ENCODE results near the gene LRRC25. TPM values are rescaled to one million over a fixed set of nuclear protein-coding genes. Genes with fewer than 3 reads are reported as not detected.

Gene LRRC25
- total RNA-seq, 1 experiment from 2014 or later: not detected

DNA sequence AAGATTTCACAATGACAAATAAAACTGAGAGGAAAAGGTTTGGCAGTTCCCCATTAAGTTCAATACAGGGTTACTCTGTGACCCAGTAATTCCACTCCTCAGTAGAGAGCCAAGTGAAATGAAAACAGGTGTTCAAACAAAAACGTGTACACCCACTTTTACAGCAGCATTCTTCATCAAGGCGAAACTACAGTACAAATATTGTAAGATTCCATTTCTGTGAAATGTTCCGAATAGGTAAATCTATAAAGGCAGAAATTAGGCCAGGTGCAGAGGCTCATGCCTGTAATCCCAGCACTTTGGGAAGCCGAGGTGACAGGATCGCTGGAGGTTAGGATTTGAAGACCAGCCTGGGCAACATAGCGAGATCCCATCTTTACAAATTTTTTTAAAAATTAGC lies 20.4 kb downstream of the LRRC25 start:
- Histone ChIP-seq H3K36me3 (ENCODE audit: low read depth, low read length) (no peaks in the 10 kb centered on the region), H3K9ac (ENCODE audit: low read length) (no peak overlapping the region), H2AFZ (ENCODE audit: low read length) (no peak overlapping the region), H3K4me3 (ENCODE audit: low read length) (no peak overlapping the region), H3K9me3 (ENCODE audit: low read length) (no peaks in the 10 kb centered on the region), H3K4me1 (ENCODE audit: insufficient read depth, low read length) (peaks cover 52% of the 10 kb centered on the region), H3F3A (ENCODE audit: low read length, unreplicated experiment) (no peaks in the 10 kb centered on the region), H3K9me2 (replicated peaks; ENCODE audit: low read length) (no peaks in the 10 kb centered on the region), H4K20me1 (ENCODE audit: low read length) (no peaks in the 10 kb centered on the region), H3K79me2 (ENCODE audit: low read length) (no peaks in the 10 kb centered on the region), H3K27me3 (ENCODE audit: low read length) (no peaks in the 10 kb centered on the region), H3K27ac (ENCODE audit: low read length) (peak overlapping the region; percentile 69), H3K4me2 (ENCODE audit: low read length) (0 out of 2 replicates have a peak overlapping the region, but pooled peaks have one; percentile 18)
- ChIA-PET CTCF (no interaction called here), POLR2A (ENCODE audit: unreplicated experiment) (no interaction called here)
- ATAC-seq (peak; percentile 17; the same call in 1 of the 2 replicates), DNase-seq (peak; percentile 76)
- no TSS peak for BruUV-seq (replicated peaks)
- no peak for TF ChIP-seq EZH2phosphoT487 (IDR thresholded peaks at IDR 0.05; ENCODE audit: borderline replicate concordance, low read length)
- intact Hi-C loops (cut with micrococcal nuclease): loop anchor here (1.0 kb wide), 1 partner anchor 42 kb away; the partner anchor contains the start of gene SSBP4

DNA sequence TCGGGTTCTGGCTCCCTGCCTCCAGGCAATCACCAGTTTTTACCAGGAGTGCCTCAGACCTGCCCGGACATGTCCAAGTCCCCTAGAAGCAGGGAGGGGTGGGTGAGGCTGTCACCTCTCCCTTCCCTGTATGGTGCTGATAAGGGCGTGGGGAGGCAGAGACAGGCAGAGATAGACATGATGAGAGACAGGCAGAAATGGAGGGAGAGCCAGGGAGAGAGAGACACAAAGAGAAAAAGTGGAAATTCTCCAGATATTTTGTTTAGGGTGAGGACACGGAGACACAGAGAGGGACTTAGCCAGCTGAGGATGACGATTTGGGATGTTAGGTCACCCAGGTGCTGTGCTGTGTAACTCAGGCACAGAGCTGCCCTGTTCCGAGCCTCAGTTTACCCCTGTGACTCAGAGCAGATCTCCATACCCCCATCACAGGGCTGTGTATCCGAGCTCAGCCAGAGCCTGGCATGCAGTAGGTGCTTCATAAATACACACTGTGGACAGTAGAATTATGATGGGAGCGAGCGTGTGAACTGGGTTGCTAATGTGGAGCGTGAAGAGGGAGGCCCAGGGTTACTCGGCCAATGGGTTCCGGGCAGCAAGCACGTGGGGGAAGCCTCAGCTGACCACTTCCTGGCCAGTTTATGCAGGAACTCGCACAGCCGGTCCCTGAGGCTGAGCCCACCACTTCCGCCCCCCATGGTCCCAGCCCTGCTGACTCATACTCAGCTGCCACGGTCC lies 23.4 kb downstream of the LRRC25 start:
- Histone ChIP-seq H4K20me1 (ENCODE audit: low read length) (no peaks in the 10 kb centered on the region), H3K9me3 (ENCODE audit: low read length) (no peaks in the 10 kb centered on the region), H3K27ac (ENCODE audit: low read length) (peak overlapping the region; percentile 76), H3K4me1 (ENCODE audit: insufficient read depth, low read length) (peaks cover 38% of the 10 kb centered on the region), H3K27me3 (ENCODE audit: low read length) (no peaks in the 10 kb centered on the region), H3K36me3 (ENCODE audit: low read depth, low read length) (no peaks in the 10 kb centered on the region), H3K9ac (ENCODE audit: low read length) (peak overlapping the region; percentile 53), H3K4me2 (ENCODE audit: low read length) (peak overlapping the region; percentile 61), H3K9me2 (replicated peaks; ENCODE audit: low read length) (no peaks in the 10 kb centered on the region), H3K79me2 (ENCODE audit: low read length) (no peaks in the 10 kb centered on the region), H3F3A (ENCODE audit: low read length, unreplicated experiment) (no peaks in the 10 kb centered on the region), H2AFZ (ENCODE audit: low read length) (peak overlapping the region; percentile 69), H3K4me3 (ENCODE audit: low read length) (no peak overlapping the region)
- TF ChIP-seq EZH2 (IDR thresholded peaks at IDR 0.05; ENCODE audit: low read length, unreplicated experiment): no peak
- TF ChIP-seq, protein P1, sequence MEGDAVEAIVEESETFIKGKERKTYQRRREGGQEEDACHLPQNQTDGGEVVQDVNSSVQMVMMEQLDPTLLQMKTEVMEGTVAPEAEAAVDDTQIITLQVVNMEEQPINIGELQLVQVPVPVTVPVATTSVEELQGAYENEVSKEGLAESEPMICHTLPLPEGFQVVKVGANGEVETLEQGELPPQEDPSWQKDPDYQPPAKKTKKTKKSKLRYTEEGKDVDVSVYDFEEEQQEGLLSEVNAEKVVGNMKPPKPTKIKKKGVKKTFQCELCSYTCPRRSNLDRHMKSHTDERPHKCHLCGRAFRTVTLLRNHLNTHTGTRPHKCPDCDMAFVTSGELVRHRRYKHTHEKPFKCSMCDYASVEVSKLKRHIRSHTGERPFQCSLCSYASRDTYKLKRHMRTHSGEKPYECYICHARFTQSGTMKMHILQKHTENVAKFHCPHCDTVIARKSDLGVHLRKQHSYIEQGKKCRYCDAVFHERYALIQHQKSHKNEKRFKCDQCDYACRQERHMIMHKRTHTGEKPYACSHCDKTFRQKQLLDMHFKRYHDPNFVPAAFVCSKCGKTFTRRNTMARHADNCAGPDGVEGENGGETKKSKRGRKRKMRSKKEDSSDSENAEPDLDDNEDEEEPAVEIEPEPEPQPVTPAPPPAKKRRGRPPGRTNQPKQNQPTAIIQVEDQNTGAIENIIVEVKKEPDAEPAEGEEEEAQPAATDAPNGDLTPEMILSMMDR (conservative IDR thresholded peaks at IDR 0.05; ENCODE audit: low read depth, low read length): no peak
- TF ChIP-seq EZH2phosphoT487 (IDR thresholded peaks at IDR 0.05; ENCODE audit: borderline replicate concordance, low read length): no peak
- ATAC-seq (peak; percentile 93), DNase-seq (peak; percentile 90)
- ChIA-PET POLR2A (ENCODE audit: unreplicated experiment) (no interaction called here), CTCF (interaction anchor here (0.5 to 0.8 kb wide), 2 partner anchors 12 to 13 kb away, joined by 4 to 14 read pairs; partner anchors contain the start of gene GDF15)
- BruUV-seq (replicated peaks): TSS peak; percentile 85
- intact Hi-C loops (cut with micrococcal nuclease): no loop called here

DNA sequence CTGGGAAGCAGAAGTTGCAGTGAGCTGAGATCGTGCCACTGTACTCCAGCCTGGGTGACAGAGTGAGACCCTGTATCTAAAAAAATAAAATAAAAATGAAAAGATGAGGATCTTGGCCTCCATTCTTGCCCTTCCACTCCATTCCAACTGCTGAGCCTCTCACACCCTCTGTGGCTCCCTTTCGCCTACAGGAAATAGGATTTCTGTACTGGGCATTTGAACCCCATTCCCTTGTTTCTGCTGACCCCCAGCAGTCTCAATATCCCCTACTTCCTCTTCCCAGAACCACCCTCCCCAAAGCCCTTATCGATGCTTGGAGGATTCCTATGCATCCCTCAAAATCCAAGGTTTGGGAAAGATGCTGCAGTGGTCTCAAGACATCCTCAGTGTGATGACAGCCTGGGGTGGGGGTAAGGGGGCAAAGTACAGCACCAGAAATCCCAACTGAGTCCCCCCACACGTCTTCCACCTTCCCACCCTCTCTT lies 24.0 kb downstream of the LRRC25 start:
- intact Hi-C loops (cut with micrococcal nuclease): no loop called here
- no peaks in the 10 kb centered on the region for H3K79me2 ChIP-seq (ENCODE audit: low read length)
- no peaks in the 10 kb centered on the region for H3K9me3 ChIP-seq (ENCODE audit: low read length)
- no peaks in the 10 kb centered on the region for H3K9me2 ChIP-seq (replicated peaks; ENCODE audit: low read length)
- peaks cover 34% of the 10 kb centered on the region for H3K4me1 ChIP-seq (ENCODE audit: insufficient read depth, low read length)
- POLR2A ChIA-PET (ENCODE audit: unreplicated experiment): no interaction called here
- H3K4me2 ChIP-seq (ENCODE audit: low read length): no peak overlapping the region
- peak overlapping the region; percentile 76 for H3K27ac ChIP-seq (ENCODE audit: low read length)
- no peaks in the 10 kb centered on the region for H3F3A ChIP-seq (ENCODE audit: low read length, unreplicated experiment)
- CTCF ChIA-PET: no interaction called here
- peak overlapping the region; percentile 53 for H3K9ac ChIP-seq (ENCODE audit: low read length)
- DNase-seq: no peak
- no peaks in the 10 kb centered on the region for H4K20me1 ChIP-seq (ENCODE audit: low read length)
- no peak overlapping the region for H3K4me3 ChIP-seq (ENCODE audit: low read length)
- no peaks in the 10 kb centered on the region for H3K36me3 ChIP-seq (ENCODE audit: low read depth, low read length)
- no peaks in the 10 kb centered on the region for H3K27me3 ChIP-seq (ENCODE audit: low read length)
- TF ChIP-seq EZH2phosphoT487 (IDR thresholded peaks at IDR 0.05; ENCODE audit: borderline replicate concordance, low read length) (no peak), EZH2 (IDR thresholded peaks at IDR 0.05; ENCODE audit: low read length, unreplicated experiment) (no peak)
- TF ChIP-seq, protein P1 (conservative IDR thresholded peaks at IDR 0.05; ENCODE audit: low read depth, low read length): no peak
- no TSS peak for BruUV-seq (replicated peaks)
- no peak for ATAC-seq
- peak overlapping the region; percentile 69; the same call in 1 of the 2 replicates for H2AFZ ChIP-seq (ENCODE audit: low read length)
